ENCODE measurements around the gene PLOD2. TPM values are rescaled to one million over a fixed set of nuclear protein-coding genes. Genes with fewer than 3 reads are reported as not detected.

PLOD2 gene
- total RNA-seq, 1 experiment from 2014 or later = 36.6 TPM

GRCh38 chr3:146134348-146135117 is 26.5 kb downstream of the PLOD2 start (continued):
- TF ChIP-seq ZNF532 (CRISPR knock-in tag; IDR thresholded peaks at IDR 0.05; ENCODE audit: borderline replicate concordance) = no peak
- TF ChIP-seq ZSCAN18 (CRISPR knock-in tag; IDR thresholded peaks at IDR 0.05) = no peak

GRCh38 chr3:146133441-146133840 is 27.5 kb downstream of the PLOD2 start:
- DNase-seq (ENCODE audit: low spot score) (no peak), ATAC-seq (no peak)
- H3K9me3 Mint-ChIP-seq = peaks cover 10% of the 10 kb centered on the region
- TF ChIP-seq CREM (CRISPR knock-in tag; IDR thresholded peaks at IDR 0.05) = no peak
- TF ChIP-seq ZNF416 (CRISPR knock-in tag; IDR thresholded peaks at IDR 0.05) = no peak
- ChIA-PET POLR2A (no interaction called here), CTCF (no interaction called here)
- H3K4me3 Mint-ChIP-seq = no peak overlapping the region
- H3K4me1 Mint-ChIP-seq = peaks cover 27% of the 10 kb centered on the region
- no peaks in the 10 kb centered on the region for H3K27me3 Mint-ChIP-seq (ENCODE audit: low read depth)
- H3K36me3 Mint-ChIP-seq = peaks cover 14% of the 10 kb centered on the region; the same call in 1 of the 2 replicates
- H3K27ac Mint-ChIP-seq = peak overlapping the region; percentile 59

- Mint-ChIP-seq H3K9me3 (peaks cover 7% of the 10 kb centered on the region; the same call in 1 of the 2 replicates), H3K27ac (no peak overlapping the region), H3K4me3 (no peak overlapping the region), H3K4me1 (peaks cover 27% of the 10 kb centered on the region), H3K36me3 (peaks cover 14% of the 10 kb centered on the region; the same call in 1 of the 2 replicates), H3K27me3 (ENCODE audit: low read depth) (no peaks in the 10 kb centered on the region)
- no peak for DNase-seq (ENCODE audit: low spot score)
- CTCF ChIA-PET = interaction anchor here (1.1 kb wide), 1 partner anchor 66 kb away, joined by 3 read pairs; no protein-coding TSS in a partner anchor
- TF ChIP-seq ZNF671 (CRISPR knock-in tag; IDR thresholded peaks at IDR 0.05) = no peak
- no peak for TF ChIP-seq ELF4 (CRISPR knock-in tag; IDR thresholded peaks at IDR 0.05; ENCODE audit: low read depth)
- TF ChIP-seq NFE2L1 (CRISPR knock-in tag; IDR thresholded peaks at IDR 0.05) = no peak
- no peak for TF ChIP-seq CDX4 (CRISPR knock-in tag; IDR thresholded peaks at IDR 0.05; ENCODE audit: borderline replicate concordance)
- no peak for TF ChIP-seq ETV6 (CRISPR knock-in tag; IDR thresholded peaks at IDR 0.05)
- no peak for TF ChIP-seq ZNF532 (CRISPR knock-in tag; IDR thresholded peaks at IDR 0.05; ENCODE audit: borderline replicate concordance)
- no peak for TF ChIP-seq HMGA2 (CRISPR knock-in tag; IDR thresholded peaks at IDR 0.05)
- no peak for TF ChIP-seq FOXP1 (CRISPR knock-in tag; IDR thresholded peaks at IDR 0.05; ENCODE audit: borderline replicate concordance)
- no peak for TF ChIP-seq ZNF317 (CRISPR knock-in tag; IDR thresholded peaks at IDR 0.05; ENCODE audit: borderline replicate concordance, low read depth)
- no peak for TF ChIP-seq IRF2 (CRISPR knock-in tag; IDR thresholded peaks at IDR 0.05; ENCODE audit: borderline replicate concordance, low read depth)
- TF ChIP-seq ZNF138 (CRISPR knock-in tag; conservative IDR thresholded peaks at IDR 0.05) = no peak
- TF ChIP-seq HMGXB4 (CRISPR knock-in tag; IDR thresholded peaks at IDR 0.05) = no peak
- no peak for TF ChIP-seq USF2 (CRISPR knock-in tag; IDR thresholded peaks at IDR 0.05)
- no peak for TF ChIP-seq NR2C2 (CRISPR knock-in tag; IDR thresholded peaks at IDR 0.05)
- POLR2A ChIA-PET = no interaction called here
- no peak for ATAC-seq
Observed at GRCh38 chr3:146131616-146132410, 29.2 kb downstream of the PLOD2 start.
